ENCODE data around the gene EPC1.
A peak's percentile ranks its signal among the peaks of the same experiment; 100 is the strongest.

The EPC1 gene

GRCh38 chr10:32378363-32379317, 31.7 kb upstream of the EPC1 start:
- H3K9me3 ChIP-seq (ENCODE audit: control insufficient read depth in 1 of 2, low read length in 2 of 2): no peaks in the 10 kb centered on the region
- H3K4me3 ChIP-seq (ENCODE audit: low read depth in 1 of 2, low read length in 2 of 2): peak overlapping the region; percentile 92 to 94
- peak overlapping the region; percentile 93 for H3K27ac ChIP-seq (ENCODE audit: low read length)
- H3K4me1 ChIP-seq (ENCODE audit: control insufficient read depth in 1 of 2, insufficient read depth in 2 of 2, low read length in 2 of 2): no peaks in the 10 kb centered on the region
- H3K27me3 ChIP-seq (ENCODE audit: low read depth, low read length): no peaks in the 10 kb centered on the region
- no peaks in the 10 kb centered on the region for H3K36me3 ChIP-seq (ENCODE audit: control insufficient read depth in 1 of 2, insufficient read depth in 2 of 2, low read length in 2 of 2)

GRCh38 chr10:32377458-32378259, 30.7 kb upstream of the EPC1 start:
- H3K4me3 ChIP-seq (ENCODE audit: low read depth in 1 of 2, low read length in 2 of 2): peak overlapping the region; percentile 92 to 94
- no peaks in the 10 kb centered on the region for H3K4me1 ChIP-seq (ENCODE audit: control insufficient read depth in 1 of 2, insufficient read depth in 2 of 2, low read length in 2 of 2)
- no peaks in the 10 kb centered on the region for H3K9me3 ChIP-seq (ENCODE audit: control insufficient read depth in 1 of 2, low read length in 2 of 2)
- H3K27me3 ChIP-seq (ENCODE audit: low read depth, low read length): no peaks in the 10 kb centered on the region
- H3K36me3 ChIP-seq (ENCODE audit: control insufficient read depth in 1 of 2, insufficient read depth in 2 of 2, low read length in 2 of 2): no peaks in the 10 kb centered on the region
- peak overlapping the region; percentile 93 for H3K27ac ChIP-seq (ENCODE audit: low read length)

GRCh38 chr10:32376771-32377170, 29.8 kb upstream of the EPC1 start:
- Histone ChIP-seq H3K36me3 (ENCODE audit: control insufficient read depth in 1 of 2, insufficient read depth in 2 of 2, low read length in 2 of 2) (no peaks in the 10 kb centered on the region), H3K9me3 (ENCODE audit: control insufficient read depth in 1 of 2, low read length in 2 of 2) (no peaks in the 10 kb centered on the region), H3K4me3 (ENCODE audit: low read depth in 1 of 2, low read length in 2 of 2) (peak overlapping the region; percentile 92 to 94), H3K4me1 (ENCODE audit: control insufficient read depth in 1 of 2, insufficient read depth in 2 of 2, low read length in 2 of 2) (peaks cover 0 to under 1% of the 10 kb centered on the region in 2 donors), H3K27ac (ENCODE audit: low read length) (peak overlapping the region; percentile 93), H3K27me3 (ENCODE audit: low read depth, low read length) (no peaks in the 10 kb centered on the region)

GRCh38 chr10:32376097-32376496, 29.1 kb upstream of the EPC1 start:
- H3K9me3 ChIP-seq (ENCODE audit: control insufficient read depth in 1 of 2, low read length in 2 of 2): no peaks in the 10 kb centered on the region
- H3K27me3 ChIP-seq (ENCODE audit: low read depth, low read length): no peaks in the 10 kb centered on the region
- H3K27ac ChIP-seq (ENCODE audit: low read length): no peak overlapping the region
- peaks cover 0 to 7% of the 10 kb centered on the region in 2 donors for H3K4me1 ChIP-seq (ENCODE audit: control insufficient read depth in 1 of 2, insufficient read depth in 2 of 2, low read length in 2 of 2)
- no peaks in the 10 kb centered on the region for H3K36me3 ChIP-seq (ENCODE audit: control insufficient read depth in 1 of 2, insufficient read depth in 2 of 2, low read length in 2 of 2)
- H3K4me3 ChIP-seq (ENCODE audit: low read depth in 1 of 2, low read length in 2 of 2): peak overlapping the region; percentile 92 to 94

GRCh38 chr10:32375631-32376030, 28.7 kb upstream of the EPC1 start:
- H3K27ac ChIP-seq (ENCODE audit: low read length): no peak overlapping the region
- peaks cover 0 to 11% of the 10 kb centered on the region in 2 donors for H3K4me1 ChIP-seq (ENCODE audit: control insufficient read depth in 1 of 2, insufficient read depth in 2 of 2, low read length in 2 of 2)
- no peak overlapping the region for H3K4me3 ChIP-seq (ENCODE audit: low read depth in 1 of 2, low read length in 2 of 2)

GRCh38 chr10:32374605-32375004, 27.6 kb upstream of the EPC1 start:
- H3K27me3 ChIP-seq (ENCODE audit: low read depth, low read length): no peaks in the 10 kb centered on the region
- no peak overlapping the region for H3K4me3 ChIP-seq (ENCODE audit: low read depth in 1 of 2, low read length in 2 of 2)
- no peaks in the 10 kb centered on the region for H3K9me3 ChIP-seq (ENCODE audit: control insufficient read depth in 1 of 2, low read length in 2 of 2)
- H3K27ac ChIP-seq (ENCODE audit: low read length): no peak overlapping the region
- peaks cover 0 to 16% of the 10 kb centered on the region in 2 donors for H3K4me1 ChIP-seq (ENCODE audit: control insufficient read depth in 1 of 2, insufficient read depth in 2 of 2, low read length in 2 of 2)
- H3K36me3 ChIP-seq (ENCODE audit: control insufficient read depth in 1 of 2, insufficient read depth in 2 of 2, low read length in 2 of 2): no peaks in the 10 kb centered on the region

More at GRCh38 chr10:32375631-32376030, 28.7 kb upstream of the EPC1 start:
- Histone ChIP-seq H3K36me3 (ENCODE audit: control insufficient read depth in 1 of 2, insufficient read depth in 2 of 2, low read length in 2 of 2) (no peaks in the 10 kb centered on the region), H3K27me3 (ENCODE audit: low read depth, low read length) (no peaks in the 10 kb centered on the region), H3K9me3 (ENCODE audit: control insufficient read depth in 1 of 2, low read length in 2 of 2) (no peaks in the 10 kb centered on the region)

GRCh38 chr10:32373496-32373895, 26.5 kb upstream of the EPC1 start:
- no peaks in the 10 kb centered on the region for H3K9me3 ChIP-seq (ENCODE audit: control insufficient read depth in 1 of 2, low read length in 2 of 2)
- H3K27ac ChIP-seq (ENCODE audit: low read length): no peak overlapping the region
- H3K36me3 ChIP-seq (ENCODE audit: control insufficient read depth in 1 of 2, insufficient read depth in 2 of 2, low read length in 2 of 2): no peaks in the 10 kb centered on the region
- no peak overlapping the region for H3K4me3 ChIP-seq (ENCODE audit: low read depth in 1 of 2, low read length in 2 of 2)
- H3K27me3 ChIP-seq (ENCODE audit: low read depth, low read length): no peaks in the 10 kb centered on the region
- peaks cover 0 to 16% of the 10 kb centered on the region in 2 donors for H3K4me1 ChIP-seq (ENCODE audit: control insufficient read depth in 1 of 2, insufficient read depth in 2 of 2, low read length in 2 of 2)

GRCh38 chr10:32373031-32373430, 26.1 kb upstream of the EPC1 start:
- Histone ChIP-seq H3K27ac (ENCODE audit: low read length) (no peak overlapping the region), H3K4me3 (ENCODE audit: low read depth in 1 of 2, low read length in 2 of 2) (no peak overlapping the region), H3K27me3 (ENCODE audit: low read depth, low read length) (no peaks in the 10 kb centered on the region), H3K9me3 (ENCODE audit: control insufficient read depth in 1 of 2, low read length in 2 of 2) (no peaks in the 10 kb centered on the region), H3K4me1 (ENCODE audit: control insufficient read depth in 1 of 2, insufficient read depth in 2 of 2, low read length in 2 of 2) (peaks cover 0 to 18% of the 10 kb centered on the region in 2 donors), H3K36me3 (ENCODE audit: control insufficient read depth in 1 of 2, insufficient read depth in 2 of 2, low read length in 2 of 2) (no peaks in the 10 kb centered on the region)

- no peaks in the 10 kb centered on the region for H3K27me3 ChIP-seq (ENCODE audit: low read depth, low read length)
- H3K9me3 ChIP-seq (ENCODE audit: control insufficient read depth in 1 of 2, low read length in 2 of 2): no peaks in the 10 kb centered on the region
- H3K4me3 ChIP-seq (ENCODE audit: low read depth in 1 of 2, low read length in 2 of 2): no peak overlapping the region
- no peak overlapping the region for H3K27ac ChIP-seq (ENCODE audit: low read length)
- H3K36me3 ChIP-seq (ENCODE audit: control insufficient read depth in 1 of 2, insufficient read depth in 2 of 2, low read length in 2 of 2): no peaks in the 10 kb centered on the region
- H3K4me1 ChIP-seq (ENCODE audit: control insufficient read depth in 1 of 2, insufficient read depth in 2 of 2, low read length in 2 of 2): peaks cover 0 to 24% of the 10 kb centered on the region in 2 donors
Observed at GRCh38 chr10:32372000-32372875, 25.3 kb upstream of the EPC1 start.

GRCh38 chr10:32371101-32371500, 24.1 kb upstream of the EPC1 start:
- H3K4me1 ChIP-seq (ENCODE audit: control insufficient read depth in 1 of 2, insufficient read depth in 2 of 2, low read length in 2 of 2): peaks cover 0 to 27% of the 10 kb centered on the region in 2 donors
- H3K27ac ChIP-seq (ENCODE audit: low read length): no peak overlapping the region
- no peaks in the 10 kb centered on the region for H3K27me3 ChIP-seq (ENCODE audit: low read depth, low read length)
- no peaks in the 10 kb centered on the region for H3K9me3 ChIP-seq (ENCODE audit: control insufficient read depth in 1 of 2, low read length in 2 of 2)
- no peaks in the 10 kb centered on the region for H3K36me3 ChIP-seq (ENCODE audit: control insufficient read depth in 1 of 2, insufficient read depth in 2 of 2, low read length in 2 of 2)
- H3K4me3 ChIP-seq (ENCODE audit: low read depth in 1 of 2, low read length in 2 of 2): no peak overlapping the region
